ENCODE data around the gene ZNF519.
"Not testable (repeated sequence)": the region's sequence is repeated elsewhere in the genome, so short reads cannot be mapped to it uniquely, and the experiment has no call there.

ZNF519 gene

GRCh38 chr18:14143871-14144627, 11.8 kb upstream of the ZNF519 start:
- not testable (repeated sequence) for H3K36me3 ChIP-seq (ENCODE audit: control insufficient read depth, insufficient read depth, low read length); H3K9ac ChIP-seq (ENCODE audit: low read depth, low read length); H3K27me3 ChIP-seq (ENCODE audit: control insufficient read depth, insufficient read depth, low read length); H3K4me3 ChIP-seq (ENCODE audit: low read depth, low read length); H3K4me1 ChIP-seq (ENCODE audit: control insufficient read depth, insufficient read depth, low read length); H3K9me3 ChIP-seq (ENCODE audit: control insufficient read depth, insufficient read depth, low read length)

- H3K36me3 ChIP-seq (ENCODE audit: control insufficient read depth, insufficient read depth, low read length); H3K9ac ChIP-seq (ENCODE audit: low read depth, low read length); H3K4me3 ChIP-seq (ENCODE audit: low read depth, low read length); H3K27me3 ChIP-seq (ENCODE audit: control insufficient read depth, insufficient read depth, low read length); H3K9me3 ChIP-seq (ENCODE audit: control insufficient read depth, insufficient read depth, low read length); H3K4me1 ChIP-seq (ENCODE audit: control insufficient read depth, insufficient read depth, low read length): not testable (repeated sequence)
These were observed 11.2 kb upstream of the ZNF519 start for GRCh38 chr18:14143396-14143795.

DNA sequence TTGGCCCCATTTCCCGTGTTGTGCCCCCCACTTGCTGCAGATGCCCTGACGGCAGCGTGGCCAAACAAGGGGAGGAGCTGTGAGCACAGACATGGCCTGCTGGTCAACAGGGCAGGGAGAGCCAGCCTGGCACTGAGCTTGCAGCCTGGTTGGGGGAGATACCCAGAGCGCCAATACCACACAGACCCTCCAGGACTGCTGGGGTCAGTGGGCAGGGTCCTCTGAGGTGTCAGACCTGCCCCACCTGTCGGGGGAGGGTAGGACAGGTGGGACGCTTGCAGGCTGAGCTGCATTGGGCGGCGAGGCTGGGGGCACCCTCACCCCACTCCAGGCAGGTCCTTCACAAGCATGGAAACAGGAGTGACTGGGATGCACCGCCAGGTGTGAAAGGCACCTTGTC, 9.9 kb upstream of the ZNF519 start:
- not testable (repeated sequence) for H3K9ac ChIP-seq (ENCODE audit: low read depth, low read length); H3K4me1 ChIP-seq (ENCODE audit: control insufficient read depth, insufficient read depth, low read length); H3K9me3 ChIP-seq (ENCODE audit: control insufficient read depth, insufficient read depth, low read length)

GRCh38 chr18:14139583-14139982, 7.3 kb upstream of the ZNF519 start:
- H3K27me3 ChIP-seq (ENCODE audit: control insufficient read depth, insufficient read depth, low read length), result not testable (repeated sequence)

More for the DNA sequence above, 9.9 kb upstream of the ZNF519 start:
- not testable (repeated sequence) for H3K27me3 ChIP-seq (ENCODE audit: control insufficient read depth, insufficient read depth, low read length); H3K36me3 ChIP-seq (ENCODE audit: control insufficient read depth, insufficient read depth, low read length); H3K4me3 ChIP-seq (ENCODE audit: low read depth, low read length)

DNA sequence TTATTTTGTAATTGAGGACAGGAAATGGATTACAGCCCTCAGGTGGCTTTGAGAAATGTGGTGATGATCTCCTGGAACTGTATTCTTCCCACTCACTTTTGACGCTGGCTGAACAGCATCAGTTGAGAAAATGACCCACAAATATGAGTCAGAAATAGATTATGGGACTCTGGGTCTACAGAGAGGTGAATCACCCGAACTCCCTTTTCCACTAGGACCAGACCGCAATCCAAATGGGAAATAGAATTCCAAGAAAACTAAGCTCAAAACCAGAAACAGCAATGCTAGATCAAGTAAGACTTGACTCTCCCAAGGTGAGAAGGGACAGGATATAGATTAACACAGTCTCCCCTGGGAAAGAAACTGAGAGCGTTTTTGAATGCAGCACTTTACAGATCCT, 5.7 kb upstream of the ZNF519 start:
- H3K4me3 ChIP-seq (ENCODE audit: low read depth, low read length); H3K4me1 ChIP-seq (ENCODE audit: control insufficient read depth, insufficient read depth, low read length); H3K27me3 ChIP-seq (ENCODE audit: control insufficient read depth, insufficient read depth, low read length); H3K9me3 ChIP-seq (ENCODE audit: control insufficient read depth, insufficient read depth, low read length); H3K9ac ChIP-seq (ENCODE audit: low read depth, low read length); H3K36me3 ChIP-seq (ENCODE audit: control insufficient read depth, insufficient read depth, low read length): not testable (repeated sequence)

More at GRCh38 chr18:14139583-14139982, 7.3 kb upstream of the ZNF519 start:
- not testable (repeated sequence) for H3K9me3 ChIP-seq (ENCODE audit: control insufficient read depth, insufficient read depth, low read length); H3K4me1 ChIP-seq (ENCODE audit: control insufficient read depth, insufficient read depth, low read length); H3K9ac ChIP-seq (ENCODE audit: low read depth, low read length); H3K4me3 ChIP-seq (ENCODE audit: low read depth, low read length); H3K36me3 ChIP-seq (ENCODE audit: control insufficient read depth, insufficient read depth, low read length)

DNA sequence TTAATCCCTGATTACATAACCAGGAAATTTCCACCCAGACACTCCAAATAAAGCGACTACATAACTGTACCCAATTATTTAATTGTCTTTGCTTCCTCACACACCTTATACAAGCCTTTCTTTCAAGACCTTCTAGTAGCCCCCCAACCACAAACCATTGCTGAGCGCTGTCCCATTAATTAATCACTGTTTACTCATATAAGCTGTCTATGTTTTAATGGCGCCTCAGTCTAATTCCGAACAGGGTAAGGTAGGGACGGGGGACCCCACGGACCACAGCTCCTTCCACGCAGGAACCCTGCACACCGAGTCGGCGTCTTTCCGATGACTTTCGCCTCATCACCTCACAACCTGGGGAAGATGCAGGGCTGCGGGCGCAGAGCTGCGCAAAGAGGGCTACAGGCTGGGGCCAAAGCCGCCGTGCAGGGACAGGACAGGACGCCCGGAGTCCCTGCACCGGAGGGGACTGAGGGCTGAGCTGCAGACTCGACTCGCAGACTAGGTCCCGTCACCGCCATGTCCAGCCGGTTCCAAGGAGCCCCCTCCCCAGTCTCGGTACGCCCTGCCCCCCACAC, 452 bp downstream of the ZNF519 start:
- H3K36me3 ChIP-seq (ENCODE audit: control insufficient read depth, insufficient read depth, low read length); H3K9me3 ChIP-seq (ENCODE audit: control insufficient read depth, insufficient read depth, low read length); H3K27me3 ChIP-seq (ENCODE audit: control insufficient read depth, insufficient read depth, low read length); H3K4me1 ChIP-seq (ENCODE audit: control insufficient read depth, insufficient read depth, low read length): not testable (repeated sequence)
- H3K4me3 ChIP-seq (ENCODE audit: low read depth, low read length), result peak overlapping the region; percentile 81
- peak overlapping the region; percentile 91 for H3K9ac ChIP-seq (ENCODE audit: low read depth, low read length)

DNA sequence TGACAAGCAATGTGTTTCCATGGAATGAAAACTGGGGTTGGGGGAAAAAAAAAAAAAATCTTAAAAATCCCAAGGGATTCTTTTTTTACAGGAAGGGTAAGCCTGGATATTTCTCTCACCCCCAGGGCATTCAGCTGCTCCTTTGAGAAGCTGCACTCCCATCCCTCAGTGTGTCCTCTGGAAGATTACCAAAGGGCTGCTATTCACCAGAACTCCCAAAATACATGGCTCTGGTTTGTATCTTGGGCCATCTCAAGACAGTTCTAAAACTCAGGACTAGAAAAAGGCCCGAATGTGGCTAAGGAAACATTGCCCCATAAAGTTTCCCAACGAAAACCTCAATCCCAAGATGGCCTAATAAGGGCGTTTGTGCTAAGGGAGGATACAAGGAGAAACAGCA, 1.4 kb downstream of the ZNF519 start:
- not testable (repeated sequence) for H3K9me3 ChIP-seq (ENCODE audit: control insufficient read depth, insufficient read depth, low read length); H3K36me3 ChIP-seq (ENCODE audit: control insufficient read depth, insufficient read depth, low read length); H3K9ac ChIP-seq (ENCODE audit: low read depth, low read length); H3K4me1 ChIP-seq (ENCODE audit: control insufficient read depth, insufficient read depth, low read length); H3K27me3 ChIP-seq (ENCODE audit: control insufficient read depth, insufficient read depth, low read length)
- H3K4me3 ChIP-seq (ENCODE audit: low read depth, low read length), result peak overlapping the region; percentile 81

DNA sequence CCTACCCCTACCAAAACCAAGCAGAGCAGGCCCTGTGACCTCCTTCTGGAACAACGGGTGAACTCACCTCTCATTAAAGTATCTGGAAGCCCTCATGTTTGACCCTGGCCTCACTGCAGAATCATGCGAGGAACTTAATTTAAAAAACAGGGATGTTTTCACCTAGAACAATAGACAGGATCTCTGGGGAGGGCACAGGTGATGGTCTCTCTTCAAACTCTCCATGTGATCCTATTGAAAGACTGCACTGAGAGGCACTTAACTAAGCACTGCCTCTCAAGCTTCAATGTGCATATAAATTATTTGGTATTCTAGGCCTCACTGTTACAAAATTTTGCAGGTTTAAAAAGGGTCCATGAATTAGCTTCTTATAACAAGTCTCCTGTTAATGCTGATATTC, 7.5 kb downstream of the ZNF519 start:
- no peaks in the 10 kb centered on the region for H3K36me3 ChIP-seq (ENCODE audit: control insufficient read depth, insufficient read depth, low read length)
- H3K4me3 ChIP-seq (ENCODE audit: low read depth, low read length), result no peak overlapping the region
- H3K4me1 ChIP-seq (ENCODE audit: control insufficient read depth, insufficient read depth, low read length), result no peaks in the 10 kb centered on the region
- no peak overlapping the region for H3K9ac ChIP-seq (ENCODE audit: low read depth, low read length)
- H3K9me3 ChIP-seq (ENCODE audit: control insufficient read depth, insufficient read depth, low read length), result no peaks in the 10 kb centered on the region
- no peaks in the 10 kb centered on the region for H3K27me3 ChIP-seq (ENCODE audit: control insufficient read depth, insufficient read depth, low read length)

DNA sequence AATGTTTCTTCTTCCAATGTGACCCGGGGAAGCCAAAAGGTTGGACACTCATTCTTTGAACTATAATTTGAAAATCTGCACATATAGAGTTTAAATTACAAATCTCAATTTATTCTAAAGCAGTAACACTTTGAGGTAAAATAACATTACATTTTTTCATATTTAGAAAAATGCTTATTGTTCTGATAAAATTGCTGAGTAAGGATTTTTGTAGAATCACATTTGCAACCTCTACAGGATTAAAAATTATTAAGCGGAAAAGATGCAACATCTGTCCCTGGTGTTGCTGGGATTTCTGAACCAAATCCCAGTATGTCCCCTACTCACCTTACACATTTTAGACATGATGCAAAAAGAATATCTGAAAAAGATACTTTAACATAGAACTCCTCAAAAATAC, 10.1 kb downstream of the ZNF519 start:
- no peaks in the 10 kb centered on the region for H3K4me1 ChIP-seq (ENCODE audit: control insufficient read depth, insufficient read depth, low read length)

DNA sequence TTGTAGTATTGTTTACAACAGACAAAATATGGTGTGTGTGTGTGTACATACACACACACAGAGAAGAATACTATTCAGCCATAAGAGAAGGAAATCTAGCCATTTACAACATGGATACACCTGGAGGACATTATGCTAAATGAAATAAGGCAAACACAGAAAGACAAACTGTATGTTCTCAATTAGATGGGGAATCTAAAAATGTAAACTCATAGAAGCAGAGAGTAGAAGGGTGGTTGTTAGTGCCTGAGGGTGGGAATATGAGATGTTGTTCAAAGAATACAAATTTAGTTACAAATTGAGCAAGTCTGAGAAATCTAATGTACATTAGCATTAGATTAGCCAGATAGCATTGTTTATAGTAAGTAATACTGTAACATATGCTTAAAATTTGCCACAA, 11.3 kb downstream of the ZNF519 start:
- no peak overlapping the region for H3K4me3 ChIP-seq (ENCODE audit: low read depth, low read length)
- no peaks in the 10 kb centered on the region for H3K9me3 ChIP-seq (ENCODE audit: control insufficient read depth, insufficient read depth, low read length)
- H3K36me3 ChIP-seq (ENCODE audit: control insufficient read depth, insufficient read depth, low read length), result no peaks in the 10 kb centered on the region
- no peaks in the 10 kb centered on the region for H3K27me3 ChIP-seq (ENCODE audit: control insufficient read depth, insufficient read depth, low read length)
- no peaks in the 10 kb centered on the region for H3K4me1 ChIP-seq (ENCODE audit: control insufficient read depth, insufficient read depth, low read length)
- no peak overlapping the region for H3K9ac ChIP-seq (ENCODE audit: low read depth, low read length)

More for the DNA sequence above, 10.1 kb downstream of the ZNF519 start:
- Histone ChIP-seq H3K36me3 (ENCODE audit: control insufficient read depth, insufficient read depth, low read length) (no peaks in the 10 kb centered on the region), H3K27me3 (ENCODE audit: control insufficient read depth, insufficient read depth, low read length) (no peaks in the 10 kb centered on the region), H3K9me3 (ENCODE audit: control insufficient read depth, insufficient read depth, low read length) (no peaks in the 10 kb centered on the region), H3K9ac (ENCODE audit: low read depth, low read length) (no peak overlapping the region), H3K4me3 (ENCODE audit: low read depth, low read length) (no peak overlapping the region)

DNA sequence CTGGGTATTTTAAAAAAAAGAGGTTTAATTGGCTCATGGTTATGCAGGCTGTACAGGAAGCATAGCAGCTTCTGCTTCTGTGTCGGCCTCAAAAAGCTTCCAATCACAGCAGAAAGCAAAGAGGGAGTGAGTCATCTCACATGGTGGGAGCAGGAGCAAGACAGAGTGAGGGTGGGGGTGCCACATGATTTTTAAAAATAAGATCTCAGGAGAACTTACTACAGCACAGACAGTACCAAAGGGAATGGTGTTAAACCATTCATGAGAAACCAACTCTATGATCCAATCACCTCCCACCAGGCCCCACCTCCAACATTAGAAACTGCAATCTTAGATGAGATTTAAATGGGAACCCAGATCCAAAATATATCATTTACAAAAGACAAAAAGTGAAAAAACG, 14.6 kb downstream of the ZNF519 start:
- Histone ChIP-seq H3K4me1 (ENCODE audit: control insufficient read depth, insufficient read depth, low read length) (no peaks in the 10 kb centered on the region), H3K9me3 (ENCODE audit: control insufficient read depth, insufficient read depth, low read length) (no peaks in the 10 kb centered on the region), H3K9ac (ENCODE audit: low read depth, low read length) (no peak overlapping the region), H3K27me3 (ENCODE audit: control insufficient read depth, insufficient read depth, low read length) (no peaks in the 10 kb centered on the region), H3K36me3 (ENCODE audit: control insufficient read depth, insufficient read depth, low read length) (no peaks in the 10 kb centered on the region), H3K4me3 (ENCODE audit: low read depth, low read length) (no peak overlapping the region)

- Histone ChIP-seq H3K4me3 (ENCODE audit: low read depth, low read length) (no peak overlapping the region), H3K4me1 (ENCODE audit: control insufficient read depth, insufficient read depth, low read length) (no peaks in the 10 kb centered on the region), H3K27me3 (ENCODE audit: control insufficient read depth, insufficient read depth, low read length) (no peaks in the 10 kb centered on the region), H3K9ac (ENCODE audit: low read depth, low read length) (no peak overlapping the region), H3K9me3 (ENCODE audit: control insufficient read depth, insufficient read depth, low read length) (peaks cover 17% of the 10 kb centered on the region), H3K36me3 (ENCODE audit: control insufficient read depth, insufficient read depth, low read length) (peaks cover 2% of the 10 kb centered on the region)
These were observed 25.3 kb downstream of the ZNF519 start for GRCh38 chr18:14106906-14107305.

Measured in iPS-15b (cell line).